PC-9 (cell line): ENCODE results near the gene GAS7. TPM values are rescaled to one million over a fixed set of nuclear protein-coding genes. Genes with fewer than 3 reads are reported as not detected.

Experiments used
- BruUV-seq: library from RNA; stranded (reverse); fragments of 400-500 nt; replicated peaks from 2 replicates; lab custom pipeline; 2021; lab: Mats Ljungman, UMichigan
- CTCF ChIA-PET: fragments of 300-600 bp; sonication (Branson Sonifier 250); formaldehyde crosslinking; loops from one replicate; lab custom pipeline; 2022; ENCODE audit warnings: antibody characterized with exemption; lab: Charles Lee
- POLR2A ChIA-PET: fragments of 300-600 bp; sonication (Branson Sonifier 250); formaldehyde crosslinking; loops from one replicate; lab custom pipeline; 2022; ENCODE audit warnings: antibody characterized with exemption; ENCODE audit not compliant: unreplicated experiment; lab: Charles Lee
- DNase-seq, 2 experiments: peaks; one replicate each; pipeline versions ENCODE4 v3.0.0 to v3.0.0-alpha.2; 2015 to 2022; ENCODE audit warnings: mixed read lengths in 1 of 2
- H2AFZ ChIP-seq: fragments of 200-600 bp; sonication (generic); 2 replicates; pipeline ENCODE4 v1.8.1; 2017; ENCODE audit warnings: antibody characterized with exemption
- H3F3A ChIP-seq: fragments of 200-600 bp; sonication (generic); 2 replicates; pipeline ENCODE4 v1.8.1; 2017; ENCODE audit warnings: antibody characterized with exemption, mild to moderate bottlenecking, low read depth; ENCODE audit not compliant: insufficient read depth
- H3K27ac ChIP-seq: fragments of 200-600 bp; sonication (generic); 2 replicates; pipeline ENCODE4 v1.6.1; 2016; ENCODE audit warnings: mixed run types
- H3K27me3 ChIP-seq: fragments of 200-600 bp; sonication (generic); 2 replicates; pipeline ENCODE4 v1.6.1; 2016; ENCODE audit warnings: low read depth, mixed run types; ENCODE audit not compliant: insufficient read depth
- H3K36me3 ChIP-seq: fragments of 200-600 bp; sonication (generic); 2 replicates; pipeline ENCODE4 v1.6.1; 2016; ENCODE audit warnings: low read depth, mixed run types
- H3K4me1 ChIP-seq: fragments of 200-600 bp; sonication (generic); replicated peaks from 2 replicates; pipeline ENCODE4 v1.6.1; 2016; ENCODE audit warnings: mixed run types; ENCODE audit not compliant: insufficient read depth
- H3K4me2 ChIP-seq: fragments of 200-600 bp; sonication (generic); 2 replicates; pipeline ENCODE4 v1.6.1; 2017; ENCODE audit warnings: mixed run types
- H3K4me3 ChIP-seq: fragments of 200-600 bp; sonication (generic); 2 replicates; pipeline ENCODE4 v1.6.1; 2016; ENCODE audit warnings: mixed run types
- H3K79me2 ChIP-seq: fragments of 200-600 bp; sonication (generic); 2 replicates; pipeline ENCODE4 v1.6.1; 2017; ENCODE audit warnings: low read depth, mixed run types
- H3K9me2 ChIP-seq: fragments of 200-600 bp; sonication (generic); 2 replicates; pipeline ENCODE4 v1.8.1; 2017; ENCODE audit warnings: mild to moderate bottlenecking; ENCODE audit not compliant: insufficient read depth
- H3K9me3 ChIP-seq: fragments of 200-600 bp; sonication (generic); 2 replicates; pipeline ENCODE4 v1.8.1; 2016; ENCODE audit warnings: low read depth; ENCODE audit not compliant: insufficient read depth
- H4K20me1 ChIP-seq: fragments of 200-600 bp; sonication (generic); 2 replicates; pipeline ENCODE4 v1.8.1; 2017; ENCODE audit not compliant: insufficient read depth
- CTCF ChIP-seq: fragments of 200-600 bp; sonication (generic); conservative IDR thresholded peaks from 2 replicates; pipeline ENCODE4 v1.6.1; 2017; ENCODE audit warnings: mixed run types, antibody characterized with exemption, mild to moderate bottlenecking, moderate library complexity
- EZH2 ChIP-seq: fragments of 200-600 bp; sonication (generic); IDR thresholded peaks from 2 replicates; pipeline ENCODE4 v1.8.0; 2017; ENCODE audit warnings: antibody characterized with exemption, low read depth
- intact Hi-C: fragments of 100-400 bp; cut with micrococcal nuclease; formaldehyde crosslinking; loops from one replicate; pipeline ENCODE4 v1.10.0; 2022; ENCODE audit not compliant: unreplicated experiment
- total RNA-seq: library from RNA; stranded (reverse); gene quantifications from 2 replicates; pipeline ENCODE4 v1.2.3, GENCODE V29; 2021

Gene GAS7
- total RNA-seq, 1 experiment from 2014 or later, result not detected

DNA sequence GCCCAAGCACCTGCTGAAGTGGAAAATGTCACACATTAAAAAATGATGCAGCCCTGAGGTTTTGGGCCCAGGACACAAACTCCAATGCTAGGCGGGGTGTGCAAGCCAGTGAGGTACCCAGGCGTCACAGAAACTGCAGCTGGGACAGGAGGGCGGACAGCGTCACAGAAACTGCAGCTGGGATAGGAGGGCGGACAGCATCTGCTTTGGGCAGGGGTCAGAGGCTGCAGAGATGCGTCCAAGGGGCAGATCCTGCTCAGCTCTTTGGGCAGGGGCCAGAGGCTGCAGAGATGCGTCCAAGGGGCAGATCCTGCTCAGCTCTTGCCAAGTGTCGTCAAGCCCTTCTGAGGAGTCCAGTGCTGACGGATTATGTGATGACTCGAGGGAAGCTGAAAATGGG, 249.5 kb downstream of the GAS7 start:
- Histone ChIP-seq H3K27ac (no peak overlapping the region), H3K27me3 (peaks cover 84% of the 10 kb centered on the region), H3K36me3 (no peaks in the 10 kb centered on the region), H3K9me3 (no peaks in the 10 kb centered on the region), H3K4me1 (no peaks in the 10 kb centered on the region), H3K79me2 (no peaks in the 10 kb centered on the region), H2AFZ (no peak overlapping the region), H3F3A (no peaks in the 10 kb centered on the region), H4K20me1 (no peaks in the 10 kb centered on the region), H3K4me3 (no peak overlapping the region), H3K9me2 (no peaks in the 10 kb centered on the region), H3K4me2 (no peak overlapping the region)
- no peak for DNase-seq
- ChIA-PET POLR2A (interaction anchor here (0.7 kb wide), 1 partner anchor 40 kb away, joined by 5 read pairs; no protein-coding TSS in a partner anchor), CTCF (no interaction called here)
- intact Hi-C loops, result no loop called here
- BruUV-seq, result no TSS peak
- TF ChIP-seq CTCF (no peak), EZH2 (no peak)

DNA sequence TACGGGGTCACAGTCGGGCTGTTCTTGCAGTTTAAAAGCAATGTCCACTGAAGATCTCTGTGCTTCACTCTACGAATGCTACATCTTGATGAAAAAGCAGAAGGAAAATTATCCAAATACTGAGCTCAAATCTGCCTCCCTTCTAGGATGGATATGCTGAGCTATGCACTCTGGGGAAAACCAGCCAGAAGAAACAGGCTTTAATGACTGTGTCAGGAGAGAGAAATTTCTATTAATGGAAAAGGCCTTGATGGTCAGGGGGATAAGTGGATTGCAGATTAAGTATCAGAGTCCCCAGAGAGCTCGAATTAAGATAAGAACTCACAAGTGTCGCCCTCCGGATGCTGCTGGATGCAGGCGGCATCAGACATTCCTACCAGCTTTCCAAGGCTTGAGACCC, 253.7 kb downstream of the GAS7 start:
- Histone ChIP-seq H3K27ac (no peak overlapping the region), H3K27me3 (peaks cover 78% of the 10 kb centered on the region), H3K4me3 (no peak overlapping the region), H4K20me1 (no peaks in the 10 kb centered on the region), H2AFZ (no peak overlapping the region), H3K4me1 (no peaks in the 10 kb centered on the region), H3K9me2 (no peaks in the 10 kb centered on the region), H3F3A (no peaks in the 10 kb centered on the region), H3K36me3 (no peaks in the 10 kb centered on the region), H3K79me2 (no peaks in the 10 kb centered on the region), H3K4me2 (no peak overlapping the region), H3K9me3 (no peaks in the 10 kb centered on the region)
- no peak for DNase-seq
- TF ChIP-seq CTCF (no peak), EZH2 (no peak)
- POLR2A ChIA-PET, result interaction anchor here (0.6 to 0.7 kb wide), 2 partner anchors 14 to 15 kb away, joined by 5 to 7 read pairs; no protein-coding TSS in a partner anchor
- no TSS peak for BruUV-seq
- CTCF ChIA-PET, result interaction anchor here (0.5 to 0.6 kb wide), 2 partner anchors 62 to 334 kb away, joined by 5 to 7 read pairs; no protein-coding TSS in a partner anchor
- intact Hi-C loops, result no loop called here

DNA sequence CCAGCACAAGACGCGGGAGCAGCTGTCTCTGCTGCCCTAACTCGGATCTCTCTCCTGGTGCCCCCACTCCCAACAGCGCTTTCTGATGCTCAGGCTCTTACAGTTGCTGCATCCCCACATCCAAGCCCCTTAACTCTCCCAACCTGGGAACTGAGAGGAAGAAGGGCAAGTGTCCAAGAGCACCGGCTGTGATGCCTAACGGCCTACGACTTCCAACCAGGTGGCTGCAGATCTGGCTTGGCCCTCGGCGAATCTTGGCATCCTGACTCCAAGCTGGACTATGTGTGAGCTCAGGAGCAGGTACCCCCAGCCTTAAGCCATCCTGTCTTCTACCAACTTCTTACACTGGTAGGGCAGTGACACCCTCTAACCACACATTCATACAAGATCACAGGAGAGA, 255.1 kb downstream of the GAS7 start:
- BruUV-seq, result no TSS peak
- no peak overlapping the region for H3K4me3 ChIP-seq
- H3K27ac ChIP-seq, result no peak overlapping the region
- ChIA-PET POLR2A (no interaction called here), CTCF (no interaction called here)
- no peaks in the 10 kb centered on the region for H3F3A ChIP-seq
- intact Hi-C loops, result no loop called here
- H3K9me2 ChIP-seq, result no peaks in the 10 kb centered on the region
- H2AFZ ChIP-seq, result no peak overlapping the region
- peaks cover 74% of the 10 kb centered on the region for H3K27me3 ChIP-seq
- no peak for DNase-seq
- TF ChIP-seq CTCF (no peak), EZH2 (no peak)
- no peaks in the 10 kb centered on the region for H3K36me3 ChIP-seq
- H3K4me1 ChIP-seq, result no peaks in the 10 kb centered on the region
- H3K79me2 ChIP-seq, result no peaks in the 10 kb centered on the region
- H3K9me3 ChIP-seq, result no peaks in the 10 kb centered on the region
- no peak overlapping the region for H3K4me2 ChIP-seq
- no peaks in the 10 kb centered on the region for H4K20me1 ChIP-seq
